K562 (cell line): ENCODE measurements around the gene NFATC2. TPM values are rescaled to one million over a fixed set of nuclear protein-coding genes. Genes with fewer than 3 reads are reported as not detected.

Experiments
- ATAC-seq: fragments of 200-7000 bp; cut with Tn5 transposase; 3 replicates; pipeline ENCODE4 v1.9.1; 2020; ENCODE audit warnings: moderate library complexity
- BruUV-seq: library from RNA; stranded (reverse); fragments of 400-500 nt; replicated peaks from 2 replicates; lab custom pipeline; 2021; lab: Mats Ljungman, UMichigan
- CTCF ChIA-PET: fragments of 300-600 bp; formaldehyde crosslinking; extraction: SDS; loops from one replicate; lab custom pipeline; 2021; ENCODE audit warnings: low intra/inter-chr PET ratio; lab: Yijun Ruan, JAX
- POLR2A ChIA-PET: fragments of 300-600, 350-650 bp; sonication (Branson Sonifier 250); formaldehyde crosslinking; extraction: SDS; loops from one replicate; lab custom pipeline; 2021; ENCODE audit warnings: antibody characterized with exemption, inconsistent platforms; lab: Yijun Ruan, JAX
- DNase-seq, 4 experiments: peaks; one replicate each; pipeline versions ENCODE4 v3.0.0 to v3.0.0-alpha.2; 2011 to 2018; ENCODE audit warnings: low spot score in 3 of 4, mixed read lengths in 3 of 4; ENCODE audit errors: extremely low read depth in 1 of 4
- FAIRE-seq: peaks from 2 replicates; lab custom pipeline; 2011; peaks lifted over from hg19 to GRCh38; lab: Jason Lieb, UNC
- H2AFZ ChIP-seq: 2 replicates; pipeline ENCODE4 v1.6.0; 2011; ENCODE audit warnings: low read depth, low read length, control low read depth, inconsistent platforms
- H3K27ac ChIP-seq: fragments of 200-600 bp; 3 replicates; pipeline ENCODE4 v1.8.0; 2011; ENCODE audit warnings: low read depth, mild to moderate bottlenecking, control low read depth, inconsistent platforms, low read length, moderate library complexity, mixed read lengths; ENCODE audit errors: extremely low read depth
- H3K27me3 ChIP-seq, 2 experiments: fragments of 300-600 bp in 1 of 2; 2 replicates in 1 of 2; 3 replicates in 1 of 2; pipeline versions ENCODE4 v1.6.0 to v1.8.0; 2011; ENCODE audit warnings: inconsistent platforms in 2 of 2, low read length in 2 of 2, mild to moderate bottlenecking in 1 of 2, mixed read lengths in 1 of 2, moderate library complexity in 1 of 2; ENCODE audit not compliant: control insufficient read depth in 2 of 2, insufficient read depth in 2 of 2
- H3K36me3 ChIP-seq: fragments of 300-600 bp; 3 replicates; pipeline ENCODE4 v1.8.0; 2011; ENCODE audit warnings: mild to moderate bottlenecking, low read length, inconsistent platforms; ENCODE audit not compliant: control insufficient read depth, insufficient read depth
- H3K4me1 ChIP-seq, 2 experiments: fragments of 200-600 bp in 1 of 2; replicated peaks in 1 of 2; 2 replicates in 1 of 2; 3 replicates in 1 of 2; pipeline versions ENCODE4 v1.5.1 to v1.8.0; 2011; ENCODE audit warnings: inconsistent platforms in 2 of 2, low read length in 2 of 2, mild to moderate bottlenecking in 1 of 2, mixed read lengths in 1 of 2, moderate library complexity in 1 of 2; ENCODE audit not compliant: control insufficient read depth in 2 of 2, insufficient read depth in 2 of 2
- H3K4me2 ChIP-seq: 2 replicates; pipeline ENCODE4 v1.6.1; 2011; ENCODE audit warnings: low read length, control low read depth, inconsistent platforms, mixed read lengths; ENCODE audit not compliant: insufficient read depth
- H3K4me3 ChIP-seq: fragments of 200-600 bp; sonication (generic), shearing (Covaris generic); 2 replicates; pipeline ENCODE4 v1.5.1; 2016; ENCODE audit warnings: control low read depth, inconsistent platforms
- H3K79me2 ChIP-seq: fragments of 200-600 bp; 3 replicates; pipeline ENCODE4 v1.8.0; 2011; ENCODE audit warnings: low read length, inconsistent platforms; ENCODE audit not compliant: control insufficient read depth, insufficient read depth
- H3K9ac ChIP-seq, 2 experiments: 2 replicates each; pipeline versions ENCODE4 v1.6.0 to v1.6.1; 2011; ENCODE audit warnings: low read depth in 2 of 2, low read length in 2 of 2, control low read depth in 1 of 2, inconsistent platforms in 1 of 2, mild to moderate bottlenecking in 1 of 2, mixed read lengths in 1 of 2; ENCODE audit not compliant: insufficient read depth in 1 of 2
- H3K9me1 ChIP-seq: one replicate; pipeline ENCODE4 v1.6.0; 2011; ENCODE audit warnings: inconsistent platforms, mild to moderate bottlenecking, low read length, moderate library complexity; ENCODE audit not compliant: control insufficient read depth, insufficient read depth
- H3K9me3 ChIP-seq: replicated peaks from 2 replicates; pipeline ENCODE4 v1.5.1; 2011; ENCODE audit warnings: low read depth, low read length, inconsistent platforms; ENCODE audit not compliant: control insufficient read depth, insufficient read depth
- H4K20me1 ChIP-seq: replicated peaks from 2 replicates; pipeline ENCODE4 v1.6.1; 2011; ENCODE audit warnings: low read length, inconsistent platforms, mixed read lengths; ENCODE audit not compliant: control insufficient read depth, insufficient read depth
- BRCA1 ChIP-seq, 2 experiments: fragments of 450-650 bp in 1 of 2; sonication (generic) in 1 of 2; formaldehyde crosslinking in 1 of 2; IDR thresholded peaks; 2 replicates each; pipeline versions ENCODE4 v1.5.0 to v1.6.1; 2017 to 2020; ENCODE audit warnings: mild to moderate bottlenecking in 1 of 2, missing genetic modification reagents in 1 of 2
- FOXA3 ChIP-seq, 2 experiments: fragments of 450-650 bp in 1 of 2; sonication (generic) in 1 of 2; formaldehyde crosslinking; IDR thresholded peaks in 1 of 2; conservative IDR thresholded peaks in 1 of 2; 2 replicates each; pipeline versions ENCODE4 v1.4.0 to v1.8.0; 2020 to 2022; ENCODE audit warnings: mild to moderate bottlenecking in 2 of 2, missing genetic modification reagents in 1 of 2
- GABPA ChIP-seq: fragments of 200-800 bp; sonication (Bioruptor generic); conservative IDR thresholded peaks from 2 replicates; pipeline ENCODE4 v1.6.1; 2016; ENCODE audit warnings: low read depth, missing genetic modification characterization, missing compliant biosample characterization
- MECOM ChIP-seq: fragments of 250-450 bp; sonication (Bioruptor Pico); IDR thresholded peaks from 2 replicates; pipeline ENCODE4 v1.8.0; 2022; ENCODE audit warnings: inconsistent platforms
- MEF2A ChIP-seq: IDR thresholded peaks from 2 replicates; pipeline ENCODE4 v1.6.1; 2011; ENCODE audit warnings: low read depth, mild to moderate bottlenecking, low read length, moderate library complexity; ENCODE audit not compliant: control insufficient read depth
- MIER1 ChIP-seq: fragments of 450-650 bp; IDR thresholded peaks from 2 replicates; pipeline ENCODE4 v1.6.1; 2016; ENCODE audit warnings: antibody characterized with exemption, mild to moderate bottlenecking, low read depth
- NR4A1 ChIP-seq, 2 experiments: fragments of 250-450 bp in 1 of 2; fragments of 450-650 bp in 1 of 2; sonication (Bioruptor Pico) in 1 of 2; IDR thresholded peaks; 2 replicates each; pipeline versions ENCODE4 v1.4.0 to v1.6.1; 2016 to 2020; ENCODE audit warnings: mild to moderate bottlenecking in 2 of 2, missing compliant biosample characterization in 1 of 2, missing genetic modification characterization in 1 of 2, moderate library complexity in 1 of 2
- NRF1 ChIP-seq, 2 experiments: fragments of 450-650 bp; IDR thresholded peaks in 1 of 2; conservative IDR thresholded peaks in 1 of 2; 2 replicates each; pipeline ENCODE4 v1.6.1; 2014; ENCODE audit warnings: mild to moderate bottlenecking in 2 of 2
- PHF20 ChIP-seq: fragments of 450-650 bp; IDR thresholded peaks from 2 replicates; pipeline ENCODE4 v1.6.1; 2018; ENCODE audit not compliant: partially characterized antibody
- PTRF ChIP-seq: fragments of 450-650 bp; IDR thresholded peaks from 2 replicates; pipeline ENCODE4 v1.6.1; 2016; ENCODE audit warnings: mild to moderate bottlenecking, missing genetic modification characterization, missing compliant biosample characterization
- SMARCA4 ChIP-seq: fragments of 450-650 bp; IDR thresholded peaks from 2 replicates; pipeline ENCODE4 v1.6.1; 2016
- SUPT5H ChIP-seq: fragments of 450-650 bp; IDR thresholded peaks from 2 replicates; pipeline ENCODE4 v1.6.1; 2016
- XRCC4 ChIP-seq: IDR thresholded peaks from one replicate; pipeline ENCODE4 v1.6.1; 2011; ENCODE audit not compliant: insufficient read depth, insufficient read length; ENCODE audit errors: extremely low read depth
- ZFP30 ChIP-seq: fragments of 250-450 bp; sonication (Bioruptor Pico); IDR thresholded peaks from 2 replicates; pipeline ENCODE4 v1.8.0; 2022; ENCODE audit warnings: moderate library complexity, mild to moderate bottlenecking, inconsistent platforms, borderline replicate concordance
- WGBS: fragments of 100-300 bp; shearing (Covaris generic); methylation state at CpG from one replicate; pipeline ENCODE4 v1.1.6; 2016; ENCODE audit warnings: low coverage, mixed read lengths; ENCODE audit not compliant: insufficient coverage; ENCODE audit errors: missing lambda C conversion rate; 5-methylcytosine and 5-hydroxymethylcytosine counted together
- in situ Hi-C: fragments of 300-500 bp; cut with MboI; formaldehyde crosslinking; loops from 4 replicates; pipeline ENCODE4 v1.15.0; 2018; ENCODE audit warnings: inconsistent platforms, mixed read lengths
- intact Hi-C: fragments of 100-400 bp; cut with micrococcal nuclease; formaldehyde crosslinking; loops from 2 replicates; pipeline ENCODE4 v1.14.2; 2022
- polyA plus RNA-seq, 8 experiments: library from polyadenylated mRNA; depleted of rRNA in 4 of 8; stranded (reverse) in 5 of 8; unstranded in 3 of 8; fragments of >200 nt; fragmentation: Nextera tagmentation in 2 of 8; fragmentation: Illumina TruSeq in 1 of 8; extraction: Ambion mirVana in 2 of 8; extraction: Trizol in 1 of 8; gene quantifications; 2 replicates each; pipeline versions ENCODE4 v1.2.1 to v1.2.3, GENCODE V29; 2011 to 2014; ENCODE audit warnings: inconsistent platforms in 1 of 8, missing spikeins in 1 of 8
- total RNA-seq, 7 experiments: library from RNA; depleted of rRNA in 6 of 7; stranded (reverse); fragments of >200 nt in 6 of 7; fragmentation: Illumina TruSeq in 2 of 7; extraction: Trizol in 2 of 7; gene quantifications; 2 replicates each; pipeline versions ENCODE4 v1.2.1 to v1.2.3, GENCODE V29; 2011 to 2021; ENCODE audit warnings: low replicate concordance in 1 of 7
- TF ChIP-seq, protein P1 (sequence below): IDR thresholded peaks from 3 replicates; pipeline ENCODE4 v1.6.1; 2011; ENCODE audit warnings: borderline replicate concordance, mild to moderate bottlenecking, moderate library complexity; ENCODE audit not compliant: insufficient read length; ENCODE audit errors: extremely low read depth
- TF ChIP-seq, protein P2 (sequence below): IDR thresholded peaks from 2 replicates; pipeline ENCODE4 v1.6.1; 2011; ENCODE audit not compliant: insufficient read length; ENCODE audit errors: extremely low read depth
- TF ChIP-seq, protein P3 (sequence below), 2 experiments: fragments of 450-650 bp; IDR thresholded peaks; 2 replicates each; pipeline ENCODE4 v1.6.1; 2016

The NFATC2 gene
- total and polyA plus RNA-seq, 9 of the 15 experiments (the other 6 are each of a cell fraction or from before 2014, with no cell fraction given) = 1.9 to 11.2 (median 3.0) TPM

DNA sequence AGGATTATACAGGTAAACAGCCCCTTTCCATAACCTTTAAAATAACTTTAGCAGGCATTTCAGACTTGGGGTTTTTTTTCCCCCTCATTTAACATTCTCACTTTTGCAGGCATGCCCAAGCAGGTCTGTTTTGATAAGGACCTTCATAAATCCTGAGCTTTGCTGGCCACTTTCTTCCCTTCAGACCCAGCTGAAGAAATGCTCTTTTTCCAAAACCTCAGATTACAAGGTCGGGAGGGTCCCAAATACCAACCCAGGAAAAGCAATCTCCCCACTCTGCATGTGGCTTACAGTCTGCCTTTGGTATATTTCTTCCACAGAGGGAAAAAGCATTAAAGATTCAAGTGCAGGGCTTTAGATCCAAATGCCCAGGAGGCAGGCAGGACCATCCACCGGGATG, 6.8 kb downstream of the NFATC2 start:
- Histone ChIP-seq H3K4me3 (no peak overlapping the region), H2AFZ (no peak overlapping the region), H3K36me3 (peaks cover 36% of the 10 kb centered on the region), H3K9me1 (no peaks in the 10 kb centered on the region), H3K9ac (no peak overlapping the region), H3K4me1 (peaks cover 15 to 38% of the 10 kb centered on the region in 2 experiments; a peak in 4 of 5 replicates), H3K9me3 (no peaks in the 10 kb centered on the region), H3K27me3 (no peaks in the 10 kb centered on the region), H4K20me1 (peaks cover 3% of the 10 kb centered on the region; the same call in 1 of the 2 replicates), H3K79me2 (peaks cover 93% of the 10 kb centered on the region), H3K4me2 (no peak overlapping the region), H3K27ac (no peak overlapping the region)
- ChIA-PET POLR2A (interaction anchor here (0.7 to 1.0 kb wide), 2 partner anchors 10 to 453 kb away, joined by 3 read pairs; no protein-coding TSS in a partner anchor), CTCF (no interaction called here)
- no TSS peak for BruUV-seq
- ATAC-seq (no peak), FAIRE-seq (no peak), DNase-seq (no peak)
- in situ Hi-C loops = no loop called here
- intact Hi-C loops = no loop called here
- 71% methylated on average over 2 of the region's 2 CpGs for WGBS
- TF ChIP-seq, protein P1, sequence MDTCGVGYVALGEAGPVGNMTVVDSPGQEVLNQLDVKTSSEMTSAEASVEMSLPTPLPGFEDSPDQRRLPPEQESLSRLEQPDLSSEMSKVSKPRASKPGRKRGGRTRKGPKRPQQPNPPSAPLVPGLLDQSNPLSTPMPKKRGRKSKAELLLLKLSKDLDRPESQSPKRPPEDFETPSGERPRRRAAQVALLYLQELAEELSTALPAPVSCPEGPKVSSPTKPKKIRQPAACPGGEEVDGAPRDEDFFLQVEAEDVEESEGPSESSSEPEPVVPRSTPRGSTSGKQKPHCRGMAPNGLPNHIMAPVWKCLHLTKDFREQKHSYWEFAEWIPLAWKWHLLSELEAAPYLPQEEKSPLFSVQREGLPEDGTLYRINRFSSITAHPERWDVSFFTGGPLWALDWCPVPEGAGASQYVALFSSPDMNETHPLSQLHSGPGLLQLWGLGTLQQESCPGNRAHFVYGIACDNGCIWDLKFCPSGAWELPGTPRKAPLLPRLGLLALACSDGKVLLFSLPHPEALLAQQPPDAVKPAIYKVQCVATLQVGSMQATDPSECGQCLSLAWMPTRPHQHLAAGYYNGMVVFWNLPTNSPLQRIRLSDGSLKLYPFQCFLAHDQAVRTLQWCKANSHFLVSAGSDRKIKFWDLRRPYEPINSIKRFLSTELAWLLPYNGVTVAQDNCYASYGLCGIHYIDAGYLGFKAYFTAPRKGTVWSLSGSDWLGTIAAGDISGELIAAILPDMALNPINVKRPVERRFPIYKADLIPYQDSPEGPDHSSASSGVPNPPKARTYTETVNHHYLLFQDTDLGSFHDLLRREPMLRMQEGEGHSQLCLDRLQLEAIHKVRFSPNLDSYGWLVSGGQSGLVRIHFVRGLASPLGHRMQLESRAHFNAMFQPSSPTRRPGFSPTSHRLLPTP = no peak
- TF ChIP-seq XRCC4 (no peak), SMARCA4 (no peak), ZFP30 (CRISPR knock-in tag) (no peak), PTRF (tag) (no peak), MIER1 (no peak), GABPA (tag) (no peak), NR4A1 (CRISPR knock-in tag; IDR thresholded peaks at IDR 0.05) (no peak), NR4A1 (tag; IDR thresholded peaks at IDR 0.05) (no peak), PHF20 (no peak), MECOM (CRISPR knock-in tag) (no peak), NRF1 (conservative IDR thresholded peaks at IDR 0.05 in 1 of 2, IDR thresholded peaks at IDR 0.05 in 1 of 2) (no peak), FOXA3 (CRISPR knock-in tag; conservative IDR thresholded peaks at IDR 0.05 in 1 of 2, IDR thresholded peaks at IDR 0.05 in 1 of 2) (no peak), SUPT5H (no peak), MEF2A (no peak), BRCA1 (IDR thresholded peaks at IDR 0.05) (no peak), BRCA1 (CRISPR knock-in tag; IDR thresholded peaks at IDR 0.05) (no peak)
- TF ChIP-seq, protein P2, sequence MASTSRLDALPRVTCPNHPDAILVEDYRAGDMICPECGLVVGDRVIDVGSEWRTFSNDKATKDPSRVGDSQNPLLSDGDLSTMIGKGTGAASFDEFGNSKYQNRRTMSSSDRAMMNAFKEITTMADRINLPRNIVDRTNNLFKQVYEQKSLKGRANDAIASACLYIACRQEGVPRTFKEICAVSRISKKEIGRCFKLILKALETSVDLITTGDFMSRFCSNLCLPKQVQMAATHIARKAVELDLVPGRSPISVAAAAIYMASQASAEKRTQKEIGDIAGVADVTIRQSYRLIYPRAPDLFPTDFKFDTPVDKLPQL = no peak
- TF ChIP-seq, protein P3, sequence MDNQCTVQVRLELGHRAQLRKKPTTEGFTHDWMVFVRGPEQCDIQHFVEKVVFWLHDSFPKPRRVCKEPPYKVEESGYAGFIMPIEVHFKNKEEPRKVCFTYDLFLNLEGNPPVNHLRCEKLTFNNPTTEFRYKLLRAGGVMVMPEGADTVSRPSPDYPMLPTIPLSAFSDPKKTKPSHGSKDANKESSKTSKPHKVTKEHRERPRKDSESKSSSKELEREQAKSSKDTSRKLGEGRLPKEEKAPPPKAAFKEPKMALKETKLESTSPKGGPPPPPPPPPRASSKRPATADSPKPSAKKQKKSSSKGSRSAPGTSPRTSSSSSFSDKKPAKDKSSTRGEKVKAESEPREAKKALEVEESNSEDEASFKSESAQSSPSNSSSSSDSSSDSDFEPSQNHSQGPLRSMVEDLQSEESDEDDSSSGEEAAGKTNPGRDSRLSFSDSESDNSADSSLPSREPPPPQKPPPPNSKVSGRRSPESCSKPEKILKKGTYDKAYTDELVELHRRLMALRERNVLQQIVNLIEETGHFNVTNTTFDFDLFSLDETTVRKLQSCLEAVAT (IDR thresholded peaks at IDR 0.05) = no peak
